Heart left ventricle (tissue), 13 donors: Measurements from ENCODE around the gene TMEM179.

Experiments
- CTCF ChIP-seq, 12 donors: fragments of 200-600 bp; sonication (generic) in 4 of 12; IDR thresholded peaks; one replicate each; pipeline versions ENCODE4 v1.5.0 to v1.8.0; 2018 to 2022; ENCODE audit warnings: antibody characterized with exemption in 12 of 12, mild to moderate bottlenecking in 5 of 12
- POLR2A ChIP-seq, 2 donors: fragments of 450-650 bp; IDR thresholded peaks; one replicate each; pipeline ENCODE4 v1.6.1; 2017; ENCODE audit warnings: antibody characterized with exemption in 2 of 2, mild to moderate bottlenecking in 2 of 2, moderate library complexity in 2 of 2
- donor health status: ischemic (EF 13 %, LVEDD 7.1; RV severe dilation, severe dysfunction).
- donor health status: DM: no; HTN: yes; CAD: no.
- donor health status: DM: no; HTN: no; CAD: no.
- donor health status: ischemic (EF 25% LVEDD 6.9; RV normal size, moderate dysfunction).
- donor health status: ischemic (EF 25% LVEDD 5.7; RV mildly dilated, moderate dysfunction).
- donor health status: ischemic (EF 35%, LVEDD 5.7; RV mildly dilated, moderate dysfunction).
- donor health status: nonischemic (EF 11% LVEDD 7.7; RV severe dilation, severe dysfunction).
- donor health status: DM: yes; HTN: yes; CAD: no.
- donor health status: PGD.
- donor health status: ischemic (EF 29% LVEDD 5.4; RV normal size, mild dysfunction).
- donor health status: nonischemic (EF 23%, LVEDD 6.1; RV moderate dilation, normal function).

GRCh38 chr14:104556256-104557021, 48.1 kb downstream of the TMEM179 start:
- no peak for TF ChIP-seq CTCF (IDR thresholded peaks at IDR 0.05)
- no peak for TF ChIP-seq POLR2A (IDR thresholded peaks at IDR 0.05)
